Myocyte (in vitro differentiated cells): ENCODE data around the gene LHFPL6. TPM values are rescaled to one million over a fixed set of nuclear protein-coding genes. Genes with fewer than 3 reads are reported as not detected.

ENCODE experiments used
- DNase-seq: peaks from one replicate; pipeline ENCODE4 v3.0.0-alpha.2; 2012; ENCODE audit warnings: low read depth
- total RNA-seq: library from RNA; depleted of rRNA; stranded (reverse); fragments of >200 nt; gene quantifications from 2 replicates; pipeline ENCODE4 v1.2.3, GENCODE V29; 2014

LHFPL6 gene
- total RNA-seq, 1 donor from 2014 or later: 12.5 TPM

DNA sequence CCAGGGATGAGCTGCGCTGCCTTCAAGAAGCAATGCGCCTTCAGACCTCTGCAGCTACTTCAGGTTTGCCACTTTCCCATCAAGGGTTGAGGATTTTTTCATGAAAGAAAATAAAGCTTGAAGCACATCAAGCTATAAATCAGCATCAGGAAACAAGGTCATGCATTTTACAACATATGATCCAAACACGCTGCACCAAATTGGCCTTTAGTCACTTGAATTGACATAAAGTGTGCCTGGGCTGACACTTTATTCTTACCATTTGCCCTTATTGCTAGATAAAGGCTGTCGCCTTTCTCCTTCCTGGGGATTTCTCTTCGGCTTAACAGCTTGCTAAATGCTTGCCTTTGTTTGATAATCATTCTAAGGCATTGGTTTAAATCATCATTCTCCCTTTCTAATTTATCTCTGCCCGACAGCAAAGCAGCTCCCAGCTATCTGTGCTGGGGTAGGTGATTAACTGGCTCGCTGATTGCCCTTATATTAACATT lies 87.7 kb downstream of the LHFPL6 start:
- no peak for DNase-seq

DNA sequence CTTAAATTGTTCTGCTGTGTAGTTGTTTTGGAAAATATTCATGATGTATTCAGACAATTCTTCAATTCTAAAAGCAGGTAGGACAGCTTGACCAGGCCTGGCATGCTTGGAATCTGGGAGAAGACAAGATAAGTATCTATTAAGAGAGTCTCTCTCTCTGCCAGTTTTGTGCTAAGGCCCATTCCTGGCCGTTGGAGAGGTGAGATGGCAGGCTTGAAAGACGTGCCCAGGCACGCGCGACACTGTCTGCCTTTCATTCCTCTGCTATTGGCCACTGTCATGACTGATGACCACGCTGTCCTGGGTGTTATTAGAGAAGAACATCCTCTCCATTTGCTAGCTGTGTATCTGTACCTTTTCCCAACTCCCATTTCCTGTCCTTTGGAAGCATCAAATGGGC lies 90.3 kb downstream of the LHFPL6 start:
- DNase-seq: no peak

DNA sequence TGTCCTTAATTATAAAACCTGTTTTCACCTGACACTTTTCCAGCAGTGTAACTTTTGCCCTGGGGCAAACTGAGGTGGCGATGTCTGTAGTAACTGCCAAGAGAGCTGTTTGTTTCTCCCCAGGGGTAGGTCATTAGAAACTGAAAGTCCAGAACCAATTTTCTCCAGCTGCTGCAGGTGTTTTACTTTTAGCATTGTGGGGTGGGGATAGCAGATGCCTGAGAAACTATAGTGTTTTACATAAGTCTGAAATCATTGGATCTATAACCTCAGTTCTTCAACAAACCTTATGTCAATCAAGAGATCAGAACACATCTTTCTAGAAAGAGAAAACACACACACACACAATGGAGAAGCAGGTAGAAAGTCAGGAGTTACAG lies 92.7 kb downstream of the LHFPL6 start:
- no peak for DNase-seq

DNA sequence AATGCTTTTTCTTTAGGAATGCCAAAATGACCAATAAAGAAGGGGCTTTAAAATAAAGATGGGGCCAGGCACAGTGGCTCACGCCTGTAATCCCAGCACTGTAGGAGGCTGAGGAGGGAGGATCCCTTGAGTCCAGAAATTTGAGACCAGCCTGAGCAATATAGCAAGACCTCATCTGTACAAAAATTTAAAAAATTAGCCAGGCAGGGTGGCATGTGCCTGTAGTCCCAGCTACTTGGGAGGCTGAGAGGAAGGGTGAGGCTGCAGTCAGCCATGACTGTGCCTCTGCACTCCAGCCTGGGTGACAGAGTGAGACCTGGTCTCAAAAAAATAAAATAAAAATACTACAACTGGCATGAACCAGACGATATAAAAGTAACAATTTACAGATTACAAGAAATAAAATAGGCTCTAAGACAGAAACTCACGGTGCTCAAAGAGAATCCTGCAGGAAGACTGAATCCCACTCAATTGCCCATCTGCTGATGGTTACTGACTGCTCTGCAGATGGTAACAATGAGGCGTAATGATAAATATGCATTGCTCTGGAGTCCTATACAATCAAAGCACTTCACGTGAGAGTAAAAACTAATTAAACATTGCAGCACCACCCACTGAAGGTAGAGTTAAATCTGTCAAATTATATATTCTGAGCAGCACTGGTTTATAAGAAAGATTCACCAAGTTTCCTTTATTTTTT lies 93.2 kb downstream of the LHFPL6 start:
- DNase-seq: no peak

DNA sequence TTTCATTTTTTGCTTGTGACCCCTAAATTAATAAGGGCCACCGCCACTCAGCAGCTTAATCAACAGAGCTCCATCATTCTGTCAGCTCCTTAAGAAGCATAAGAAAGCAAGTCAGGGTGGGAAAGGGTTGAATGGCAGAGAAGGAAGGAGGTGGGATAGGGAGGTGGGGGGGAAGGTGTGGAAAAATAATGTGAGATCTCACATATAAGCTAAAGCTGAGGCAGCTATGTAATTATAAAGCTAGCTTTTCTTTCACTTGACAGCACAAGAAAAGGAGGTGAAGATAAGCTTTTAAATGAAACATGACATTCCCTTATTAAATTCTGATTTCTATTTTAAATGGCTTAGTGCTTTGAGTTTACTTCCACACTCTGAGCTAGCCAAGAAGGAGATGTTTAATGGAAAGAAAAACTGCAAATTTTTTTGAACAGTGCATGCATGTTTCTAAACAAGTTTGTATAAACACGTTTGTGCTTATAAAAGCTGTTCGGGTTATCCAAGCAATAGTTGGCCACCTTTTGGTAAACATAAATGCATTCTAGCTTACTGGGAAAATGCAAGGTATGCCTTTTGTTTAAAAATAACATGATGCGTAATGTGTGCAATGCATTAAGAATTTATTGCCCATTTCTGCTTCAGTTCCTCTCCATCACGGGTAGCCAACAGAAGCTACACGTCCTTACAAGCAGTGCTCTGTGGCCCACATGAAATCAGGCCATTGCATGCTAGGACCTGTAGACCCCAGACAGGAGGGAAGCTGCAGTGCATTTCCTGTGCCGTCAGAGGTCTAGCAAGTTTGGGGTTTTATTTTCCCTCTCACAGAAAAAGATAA lies 96.2 kb downstream of the LHFPL6 start:
- no peak for DNase-seq

DNA sequence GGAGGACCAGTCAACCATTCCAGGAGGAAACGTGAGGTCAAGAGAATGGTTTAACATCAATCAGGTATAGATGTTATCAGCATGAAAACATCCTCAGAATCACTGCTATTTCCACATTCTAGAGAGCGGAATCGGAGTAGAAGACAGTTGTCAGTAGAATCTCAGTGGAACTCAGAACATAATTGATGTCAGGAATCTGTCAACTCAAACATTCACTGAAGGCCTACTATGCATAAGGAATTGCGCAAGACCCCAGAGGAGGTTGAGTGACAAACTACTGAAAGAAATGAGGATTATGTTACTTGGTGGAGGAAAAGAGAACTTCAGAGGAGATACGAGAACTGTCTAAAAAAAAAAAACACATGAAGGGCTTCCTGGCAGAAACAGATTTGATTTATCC lies 97.8 kb downstream of the LHFPL6 start:
- DNase-seq: no peak

DNA sequence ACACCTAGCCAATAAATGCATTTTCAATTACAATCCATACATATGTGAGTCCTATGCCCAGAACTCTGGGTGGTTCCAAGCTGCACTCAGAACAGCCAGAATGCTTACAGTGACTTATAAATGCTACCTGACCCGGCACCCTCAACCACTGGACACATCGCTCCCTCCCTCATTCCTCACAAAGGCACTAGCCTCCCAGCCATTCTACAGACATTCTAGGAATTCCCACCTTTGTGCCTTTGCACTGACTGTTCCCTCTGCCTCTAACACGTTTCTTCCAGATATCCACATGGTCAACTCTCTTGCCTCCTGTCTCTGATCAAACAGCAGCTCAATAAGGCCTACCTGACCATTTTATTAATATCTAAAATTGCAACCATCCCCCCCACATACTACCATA lies 99.9 kb downstream of the LHFPL6 start:
- DNase-seq: no peak

DNA sequence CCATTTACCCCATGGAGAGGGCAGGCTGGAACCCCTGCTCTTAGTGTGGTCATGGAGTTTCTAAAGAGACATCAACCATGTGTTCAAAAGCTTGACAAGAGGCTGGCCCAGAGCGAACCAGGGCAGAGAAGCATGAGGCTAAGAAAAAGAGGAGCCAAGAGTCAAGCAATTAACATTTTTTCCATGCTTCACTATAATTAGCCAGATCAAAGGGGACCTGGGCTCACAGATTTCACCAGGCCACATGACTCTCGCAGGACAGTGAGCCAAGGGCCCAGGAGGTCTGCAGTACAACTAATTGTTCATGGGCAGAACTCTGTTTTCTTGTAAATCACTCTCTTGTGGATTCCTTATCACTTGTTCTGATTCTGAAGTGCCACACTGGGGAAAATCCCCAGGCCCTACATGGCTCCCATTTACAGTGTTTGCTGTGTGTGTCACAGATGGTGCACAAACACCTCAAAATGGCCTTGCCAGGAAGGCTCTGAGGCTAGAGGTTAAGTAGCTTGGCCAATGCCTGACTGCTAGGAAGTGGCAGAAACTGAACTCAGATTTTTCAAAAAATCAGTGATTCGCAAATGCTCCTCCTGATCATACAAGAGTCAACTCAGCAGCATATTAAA lies 101.2 kb downstream of the LHFPL6 start:
- DNase-seq: no peak

DNA sequence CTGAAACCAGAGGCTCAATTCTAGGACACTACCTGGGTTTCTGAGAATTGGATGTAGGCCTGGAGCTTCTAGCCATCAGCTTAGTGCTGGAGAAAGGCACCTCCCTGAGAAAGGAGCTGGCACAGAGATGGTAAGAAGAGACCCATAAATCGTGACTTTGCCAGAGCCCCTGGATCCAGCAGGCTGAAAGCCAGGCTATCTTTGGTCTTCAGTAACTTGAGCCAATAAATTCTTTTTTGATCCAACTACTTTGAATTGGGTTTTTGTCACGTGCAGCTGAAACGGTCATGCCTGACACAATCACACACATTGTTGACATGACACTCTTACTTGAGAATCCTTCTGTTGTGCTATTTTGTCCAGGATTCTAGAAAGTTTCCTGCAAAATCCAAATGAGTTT lies 103.4 kb downstream of the LHFPL6 start:
- no peak for DNase-seq

DNA sequence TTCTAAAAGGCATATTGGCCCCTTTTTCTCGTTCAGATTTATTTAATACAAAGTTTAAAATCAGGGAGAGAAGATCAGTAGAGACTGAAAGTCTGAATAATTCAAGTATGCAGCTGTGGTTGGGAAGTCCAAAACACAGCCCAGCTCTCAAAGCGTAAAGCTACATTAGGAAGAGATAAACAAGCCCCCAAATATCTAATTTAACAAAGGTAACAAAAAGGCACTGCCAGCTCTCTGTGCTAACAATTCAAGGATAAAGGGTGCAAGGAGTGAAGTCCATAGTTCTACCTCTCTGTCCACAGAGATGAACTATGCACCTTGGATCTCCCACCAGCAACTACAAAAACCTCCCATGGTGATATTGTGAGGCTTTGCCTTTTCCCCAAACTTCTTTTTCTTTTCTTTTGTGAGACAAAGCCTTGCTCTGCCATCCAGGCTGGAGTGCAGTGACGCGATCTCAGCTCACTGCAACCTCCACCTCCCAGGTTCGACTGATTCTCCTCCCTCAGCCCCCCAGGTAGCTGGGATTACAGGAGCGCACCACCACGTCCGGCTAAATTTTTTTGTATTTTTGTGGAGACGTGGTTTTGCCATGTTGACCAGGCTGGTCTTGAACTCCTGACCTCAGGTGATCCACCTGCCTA lies 104.4 kb downstream of the LHFPL6 start:
- DNase-seq: no peak

DNA sequence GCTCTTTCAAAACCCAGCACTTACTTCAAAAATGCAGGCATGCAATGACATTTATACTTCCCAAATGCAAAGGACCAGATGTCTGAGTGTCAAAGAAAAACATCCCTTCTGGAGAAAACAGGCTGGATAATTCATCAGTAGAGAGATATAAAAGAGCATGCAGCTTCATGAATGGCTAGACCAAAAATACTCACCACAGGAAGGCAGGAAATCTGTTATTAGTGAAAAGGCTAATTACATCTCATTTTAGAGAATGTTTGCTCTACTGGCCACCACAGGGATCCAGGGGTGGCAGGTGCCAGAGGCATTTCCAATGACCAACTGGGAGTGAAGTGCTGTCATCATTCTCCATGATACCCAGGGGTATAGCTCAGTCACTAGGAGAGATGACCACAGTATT lies 106.5 kb downstream of the LHFPL6 start:
- DNase-seq: no peak

DNA sequence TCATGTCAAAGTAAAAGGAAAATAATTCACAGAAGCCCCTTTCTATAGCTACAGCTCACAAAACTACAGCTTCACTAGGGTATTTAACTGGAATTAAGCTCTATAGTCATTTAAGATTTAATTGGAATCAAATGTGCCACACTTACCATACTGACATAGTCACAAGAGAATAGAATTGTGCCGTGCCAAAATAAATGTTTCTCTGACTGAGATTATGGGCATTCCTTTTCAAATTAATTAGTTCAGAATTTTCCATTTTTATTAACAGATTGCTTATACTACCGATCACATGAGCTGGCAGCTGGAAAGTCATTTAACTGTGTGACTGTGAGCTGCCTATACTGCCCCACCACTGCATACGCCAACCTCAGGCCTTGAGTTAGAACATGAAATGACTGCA lies 108.4 kb downstream of the LHFPL6 start:
- DNase-seq: no peak

DNA sequence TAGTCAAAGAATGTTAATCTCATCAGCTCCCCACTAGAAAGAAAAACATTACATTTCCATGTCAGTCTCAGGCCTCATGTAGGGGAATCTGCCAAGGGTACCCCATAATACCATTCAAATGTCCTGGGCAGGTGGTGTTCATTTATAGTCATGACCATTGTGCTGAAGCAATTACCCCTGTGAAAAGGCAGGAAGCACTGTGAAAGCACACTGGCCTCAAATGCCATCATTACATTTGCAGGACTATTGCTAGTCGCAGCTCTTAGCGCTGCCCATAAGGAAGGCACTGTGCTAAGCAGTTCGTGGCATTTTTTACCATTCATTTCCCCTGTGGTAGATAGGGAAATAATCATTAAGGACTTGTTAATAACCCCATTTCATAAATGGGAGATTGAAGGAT lies 109.0 kb downstream of the LHFPL6 start:
- no peak for DNase-seq

DNA sequence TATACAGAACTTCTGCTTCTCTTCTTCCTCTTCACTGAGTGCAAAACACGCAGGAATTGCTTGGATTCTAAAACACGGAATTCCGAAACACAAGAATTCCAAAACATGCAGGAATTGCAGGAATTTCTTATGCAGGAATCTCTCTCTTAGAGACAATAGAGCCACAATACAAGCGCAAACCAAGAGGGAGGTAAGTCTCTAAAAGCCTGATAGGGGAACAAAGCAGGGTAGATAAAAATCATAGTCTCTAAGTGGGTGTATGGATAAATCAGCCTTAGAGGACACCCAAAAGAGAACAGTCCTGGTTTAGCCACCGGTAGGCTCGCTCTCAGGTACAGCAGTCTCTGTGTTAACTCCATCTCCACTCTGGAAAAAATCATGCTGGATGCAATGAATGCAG lies 112.9 kb downstream of the LHFPL6 start:
- no peak for DNase-seq

DNA sequence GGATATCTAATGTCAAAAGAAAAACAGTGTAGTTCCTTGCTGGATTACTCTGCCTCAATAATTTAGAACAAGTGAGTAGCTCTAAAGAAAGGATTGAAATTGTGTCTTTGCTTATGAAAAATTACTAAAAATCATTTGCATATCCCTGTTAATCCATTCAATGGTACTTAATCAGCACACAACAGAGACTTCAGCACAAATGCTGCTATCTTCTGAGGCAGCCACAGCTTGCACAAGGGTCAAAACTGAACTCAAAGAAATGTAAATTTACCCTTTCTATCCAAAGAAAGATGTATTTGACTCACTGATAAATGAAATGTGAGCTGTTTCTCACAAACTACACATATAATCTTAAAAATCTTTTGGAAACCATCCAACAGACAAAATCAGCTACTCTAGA lies 116.2 kb downstream of the LHFPL6 start:
- no peak for DNase-seq

DNA sequence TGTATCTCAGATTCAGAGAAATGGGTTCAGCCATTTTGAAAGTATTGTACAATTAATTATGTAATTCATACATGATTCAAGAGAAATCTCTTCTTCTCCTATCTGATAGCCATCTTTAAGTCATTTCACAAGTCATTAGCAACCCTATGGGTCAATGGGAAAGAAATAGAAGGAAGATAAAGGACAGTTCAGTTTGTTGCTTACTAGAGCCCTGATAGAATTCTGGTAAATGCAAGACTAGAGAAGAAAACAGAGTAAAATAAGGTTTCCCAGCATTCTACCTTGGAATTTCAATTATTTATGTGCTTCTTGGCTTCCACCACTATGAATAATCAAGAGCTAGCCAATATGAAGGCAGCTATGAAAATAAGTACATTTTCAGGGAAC lies 117.7 kb downstream of the LHFPL6 start:
- no peak for DNase-seq

DNA sequence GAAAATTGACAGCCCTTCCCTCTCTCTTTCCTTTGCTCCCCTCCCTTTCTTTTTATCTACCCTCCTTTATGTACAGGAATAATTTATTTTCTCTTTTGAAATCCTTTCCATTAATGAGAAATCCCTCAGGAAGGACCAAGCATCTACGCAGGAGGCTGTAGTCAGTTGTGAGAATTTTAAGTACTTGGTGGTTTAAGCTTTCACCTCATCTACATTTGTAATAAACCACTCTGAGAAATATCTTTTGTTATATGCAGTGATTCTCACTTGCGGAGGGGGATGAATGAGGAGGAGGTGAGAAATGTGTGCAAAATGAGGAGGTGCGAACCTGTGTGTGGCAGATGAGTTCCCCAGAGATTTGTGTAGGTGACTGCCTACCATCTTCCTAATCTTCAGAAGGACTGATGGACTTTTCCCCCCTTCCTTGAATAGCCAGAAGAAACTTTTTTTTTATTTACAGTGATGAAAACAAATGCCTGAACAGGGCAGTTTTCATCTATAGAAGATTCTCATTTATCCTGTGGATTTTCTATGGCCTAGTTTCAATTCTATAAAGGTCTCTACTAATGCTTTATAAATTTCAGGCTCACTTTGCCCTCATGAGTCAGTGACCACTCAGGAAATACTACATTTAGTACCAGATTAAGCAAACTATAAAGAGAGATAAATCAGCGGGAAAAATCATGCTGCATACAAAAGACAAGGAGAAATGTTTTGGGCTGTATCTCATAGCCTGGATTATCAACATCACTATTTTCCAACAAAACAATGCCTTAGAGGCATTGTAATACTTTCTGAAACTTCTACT lies 118.3 kb downstream of the LHFPL6 start:
- DNase-seq: no peak

DNA sequence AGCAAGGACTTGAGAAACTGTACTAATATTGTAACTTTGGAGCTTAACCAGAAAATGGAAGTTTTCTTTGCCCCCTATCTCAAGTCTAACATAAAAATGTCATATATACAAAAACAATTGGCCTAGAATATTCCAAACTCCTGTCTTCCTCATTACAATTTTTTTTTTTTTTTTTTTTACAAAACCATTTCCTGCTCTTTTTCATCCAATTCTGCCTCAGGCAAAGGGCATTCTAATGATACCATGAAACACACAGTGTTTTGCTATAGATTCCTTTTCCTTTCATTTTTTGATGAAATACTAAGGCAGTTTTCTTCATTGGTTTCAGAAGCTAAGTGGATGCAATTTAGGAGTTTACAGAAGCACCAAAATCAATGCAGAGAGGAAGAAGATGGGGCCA lies 119.7 kb downstream of the LHFPL6 start:
- no peak for DNase-seq

DNA sequence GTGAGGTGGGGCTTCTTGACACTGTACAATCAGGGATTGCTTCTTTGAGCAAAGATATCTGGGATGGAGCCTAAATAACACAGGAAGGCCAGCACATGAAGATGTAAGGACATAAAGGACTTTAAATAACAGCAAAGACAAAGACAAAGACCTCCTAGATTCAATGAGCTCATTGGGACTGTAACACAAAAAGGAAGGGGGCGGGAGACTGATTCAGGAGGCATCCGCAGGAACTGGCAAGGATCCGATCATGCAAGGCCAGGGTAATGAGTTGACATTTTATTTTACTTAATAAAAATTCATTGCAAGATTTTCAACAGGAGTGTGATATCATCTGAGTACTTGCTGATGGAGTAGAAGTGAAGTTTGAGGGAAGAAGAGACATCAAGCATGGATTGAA lies 121.5 kb downstream of the LHFPL6 start:
- no peak for DNase-seq

DNA sequence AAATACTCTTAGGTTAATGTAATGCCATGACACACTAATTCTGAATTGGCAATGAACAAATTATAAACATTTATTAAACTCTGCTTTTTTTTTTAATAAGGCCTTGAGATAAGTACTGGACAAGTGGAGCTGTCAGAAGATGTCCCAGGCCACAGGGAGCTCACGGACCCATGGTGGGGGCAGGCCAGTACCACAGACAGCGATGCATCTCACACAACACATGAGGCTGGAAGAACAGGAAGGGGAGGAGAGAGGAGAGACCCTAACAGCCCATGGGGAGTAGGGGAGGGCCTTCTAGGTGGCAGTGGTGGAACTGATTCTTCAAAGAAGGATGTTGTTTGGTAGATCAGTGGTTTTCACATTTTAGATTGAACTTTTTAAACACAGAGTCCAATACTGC lies 128.4 kb downstream of the LHFPL6 start:
- no peak for DNase-seq

DNA sequence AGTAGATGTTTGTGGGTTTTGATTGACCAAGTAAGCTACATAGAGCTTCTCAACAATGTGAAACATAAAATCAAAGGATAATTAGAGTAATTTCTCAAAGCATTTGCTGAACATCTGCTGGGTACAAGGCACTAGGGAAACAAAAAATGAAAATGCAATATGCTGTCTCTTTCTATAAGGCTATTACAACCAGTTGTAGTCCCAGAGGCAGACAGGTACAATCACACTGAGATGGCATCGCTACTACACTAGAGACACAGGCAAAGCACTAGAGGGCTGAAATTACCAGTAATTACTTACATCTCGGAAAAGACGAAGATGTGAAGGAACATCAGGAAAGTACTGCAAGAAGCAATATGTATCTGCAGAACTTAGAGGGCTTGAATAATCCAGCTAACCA lies 133.3 kb downstream of the LHFPL6 start:
- no peak for DNase-seq
